Activated T-cell treated with anti-CD3 and anti-CD28 coated beads, Interleukin-2, amount 50 U/mL, for 24 hours (primary cell): ENCODE data around the gene PIGP.

Experiments
- DNase-seq: peaks from one replicate; pipeline ENCODE4 v3.0.0-alpha.2; 2020
- H3K27ac Mint-ChIP-seq: 2 replicates; pipeline ENCODE4 v1.8.0; 2020; ENCODE audit warnings: mild to moderate bottlenecking, mixed read lengths
- H3K27me3 Mint-ChIP-seq: 2 replicates; pipeline ENCODE4 v1.8.0; 2020; ENCODE audit warnings: mixed read lengths
- H3K36me3 Mint-ChIP-seq: 2 replicates; pipeline ENCODE4 v1.8.0; 2020; ENCODE audit warnings: low read depth, mixed read lengths
- H3K4me1 Mint-ChIP-seq: 2 replicates; pipeline ENCODE4 v1.8.0; 2020; ENCODE audit warnings: low read depth, mixed read lengths
- H3K4me3 Mint-ChIP-seq: 2 replicates; pipeline ENCODE4 v1.8.0; 2020; ENCODE audit warnings: mild to moderate bottlenecking, moderate library complexity, mixed read lengths
- H3K9me3 Mint-ChIP-seq: 2 replicates; pipeline ENCODE4 v1.8.0; 2020; ENCODE audit warnings: mixed read lengths

The PIGP gene

DNA sequence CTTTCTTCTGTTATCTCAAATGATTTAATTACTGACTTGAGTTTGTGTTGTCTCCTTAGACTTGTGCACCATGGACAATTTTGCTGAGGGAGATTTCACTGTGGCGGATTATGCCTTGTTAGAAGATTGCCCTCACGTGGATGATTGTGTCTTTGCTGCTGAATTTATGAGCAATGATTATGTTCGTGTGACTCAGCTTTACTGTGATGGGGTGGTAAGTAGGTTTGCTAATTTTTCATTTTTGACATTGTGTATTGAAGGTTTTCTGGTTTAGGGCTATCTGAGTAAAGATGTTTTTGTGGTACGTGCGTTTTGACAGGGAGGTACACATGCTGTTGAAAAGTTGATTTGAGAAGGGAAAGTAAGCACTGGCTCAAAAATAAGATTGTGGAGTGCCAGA, 14.3 kb upstream of the PIGP start:
- no peaks in the 10 kb centered on the region for H3K9me3 Mint-ChIP-seq
- no peak for DNase-seq
- no peak overlapping the region for H3K27ac Mint-ChIP-seq
- peaks cover 23% of the 10 kb centered on the region for H3K4me1 Mint-ChIP-seq
- H3K36me3 Mint-ChIP-seq: peaks cover 27% of the 10 kb centered on the region
- H3K27me3 Mint-ChIP-seq: no peaks in the 10 kb centered on the region
- H3K4me3 Mint-ChIP-seq: no peak overlapping the region

DNA sequence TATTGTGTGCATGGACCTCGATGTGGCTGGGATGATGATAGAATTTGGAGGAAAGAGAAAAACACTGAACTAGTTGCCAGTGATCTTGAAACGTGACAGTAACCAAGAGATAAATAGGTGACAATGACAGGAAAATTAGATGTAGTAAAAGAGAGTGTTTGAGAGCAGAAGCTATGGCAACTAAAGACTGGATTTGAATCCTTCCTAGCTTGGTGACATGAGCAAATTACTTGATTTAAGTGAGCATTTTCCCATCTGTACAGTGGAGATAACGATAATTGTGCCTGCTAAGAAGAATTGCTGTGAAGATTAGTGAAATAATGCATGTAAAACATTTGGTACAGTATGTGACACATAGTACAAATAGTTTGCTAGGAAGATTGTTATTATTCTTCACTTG, 12.9 kb upstream of the PIGP start:
- DNase-seq: no peak
- H3K27ac Mint-ChIP-seq: no peak overlapping the region
- peaks cover 20% of the 10 kb centered on the region for H3K36me3 Mint-ChIP-seq
- H3K9me3 Mint-ChIP-seq: no peaks in the 10 kb centered on the region
- H3K27me3 Mint-ChIP-seq: no peaks in the 10 kb centered on the region
- H3K4me1 Mint-ChIP-seq: peaks cover 25% of the 10 kb centered on the region
- H3K4me3 Mint-ChIP-seq: no peak overlapping the region

DNA sequence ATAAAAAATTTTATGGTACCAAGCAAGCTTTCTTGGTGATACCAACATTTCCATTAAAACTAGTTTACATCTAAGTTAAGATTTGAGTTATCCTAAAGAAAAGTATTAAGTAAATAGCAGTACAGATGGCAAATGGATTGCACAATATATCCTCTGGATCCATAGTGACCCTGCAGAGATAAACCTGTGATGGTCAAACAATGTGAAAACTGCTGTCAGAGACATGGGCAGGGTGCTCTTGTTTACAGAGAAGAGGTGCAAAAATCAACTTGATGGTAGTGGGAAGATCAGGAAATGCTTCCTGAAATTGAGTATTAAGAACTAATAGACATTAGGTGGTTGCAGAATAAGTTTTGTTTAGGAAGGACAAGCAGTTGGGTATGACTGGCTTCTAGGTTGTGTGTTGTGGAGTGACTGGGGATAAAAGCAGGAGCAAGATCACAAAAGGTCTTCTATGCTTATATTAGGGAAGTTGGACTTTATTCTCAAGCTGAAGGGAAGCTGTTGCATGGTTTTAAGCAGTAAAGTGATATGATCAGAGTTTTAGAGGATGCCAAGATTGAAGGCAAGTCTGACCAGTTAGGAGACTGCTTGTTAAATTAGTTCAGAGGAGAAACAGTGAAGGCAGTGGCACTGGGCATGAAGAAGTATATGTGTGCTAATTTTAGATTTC, 10.1 kb upstream of the PIGP start:
- no peak for DNase-seq
- H3K36me3 Mint-ChIP-seq: peaks cover 9% of the 10 kb centered on the region
- no peak overlapping the region for H3K4me3 Mint-ChIP-seq
- H3K27me3 Mint-ChIP-seq: no peaks in the 10 kb centered on the region
- peaks cover 3% of the 10 kb centered on the region for H3K9me3 Mint-ChIP-seq
- no peak overlapping the region for H3K27ac Mint-ChIP-seq
- H3K4me1 Mint-ChIP-seq: peaks cover 34% of the 10 kb centered on the region

DNA sequence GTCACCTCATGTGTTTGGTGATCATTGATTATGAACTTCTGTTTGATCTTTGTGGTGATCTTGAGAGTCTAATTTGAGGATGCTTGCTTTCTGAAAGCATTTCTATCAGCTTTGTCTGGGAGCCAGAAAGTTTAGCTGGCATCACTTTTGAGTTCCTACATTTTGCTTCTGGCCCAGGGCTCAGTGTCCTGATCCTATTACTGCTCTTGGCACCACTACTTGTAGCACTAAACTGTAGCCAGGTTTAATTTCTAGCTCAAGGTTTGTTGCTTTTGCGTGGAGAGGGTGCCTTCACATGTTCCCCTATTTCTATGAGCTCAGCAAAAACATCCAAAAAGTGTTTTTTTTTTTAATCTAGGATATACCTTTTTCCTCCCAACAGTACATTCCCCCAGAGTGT, 9.5 kb upstream of the PIGP start:
- peaks cover 9% of the 10 kb centered on the region for H3K36me3 Mint-ChIP-seq
- peaks cover 3% of the 10 kb centered on the region for H3K9me3 Mint-ChIP-seq
- H3K4me3 Mint-ChIP-seq: no peak overlapping the region
- no peak for DNase-seq
- H3K27me3 Mint-ChIP-seq: no peaks in the 10 kb centered on the region
- H3K27ac Mint-ChIP-seq: no peak overlapping the region
- peaks cover 40% of the 10 kb centered on the region for H3K4me1 Mint-ChIP-seq

DNA sequence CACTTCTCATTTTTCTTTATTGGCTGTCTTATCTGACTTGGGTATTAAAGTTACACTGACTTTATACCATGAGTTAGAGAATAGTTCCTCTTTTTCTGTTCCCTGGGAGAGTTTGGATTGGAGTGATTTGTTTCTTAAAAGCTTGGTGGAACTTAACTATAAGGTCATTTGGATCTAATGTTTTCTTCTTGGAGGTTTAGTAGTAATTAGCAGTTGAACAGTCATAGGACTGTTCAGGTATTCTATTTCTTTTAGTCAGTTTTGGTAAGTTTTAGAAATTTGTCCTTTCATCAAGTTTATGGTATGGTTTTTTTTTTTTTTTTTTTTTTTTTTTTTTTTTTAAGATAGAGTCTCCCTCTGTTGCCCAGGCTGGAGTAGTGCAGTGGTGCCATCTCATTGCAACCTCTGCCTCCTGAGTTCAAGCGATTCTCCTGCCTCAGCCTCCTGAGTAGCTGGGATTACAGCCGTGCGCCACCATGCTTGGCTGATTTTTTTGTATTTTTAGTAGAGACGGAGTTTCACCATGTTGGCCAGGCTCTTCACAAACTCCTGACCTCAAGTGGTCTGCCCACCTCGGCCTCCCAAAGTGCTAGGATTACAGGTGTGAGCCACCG, 6.4 kb upstream of the PIGP start:
- Mint-ChIP-seq H3K4me3 (no peak overlapping the region), H3K36me3 (peaks cover 12% of the 10 kb centered on the region), H3K27me3 (no peaks in the 10 kb centered on the region), H3K9me3 (peaks cover 3% of the 10 kb centered on the region), H3K4me1 (peaks cover 58% of the 10 kb centered on the region), H3K27ac (no peak overlapping the region)
- no peak for DNase-seq

DNA sequence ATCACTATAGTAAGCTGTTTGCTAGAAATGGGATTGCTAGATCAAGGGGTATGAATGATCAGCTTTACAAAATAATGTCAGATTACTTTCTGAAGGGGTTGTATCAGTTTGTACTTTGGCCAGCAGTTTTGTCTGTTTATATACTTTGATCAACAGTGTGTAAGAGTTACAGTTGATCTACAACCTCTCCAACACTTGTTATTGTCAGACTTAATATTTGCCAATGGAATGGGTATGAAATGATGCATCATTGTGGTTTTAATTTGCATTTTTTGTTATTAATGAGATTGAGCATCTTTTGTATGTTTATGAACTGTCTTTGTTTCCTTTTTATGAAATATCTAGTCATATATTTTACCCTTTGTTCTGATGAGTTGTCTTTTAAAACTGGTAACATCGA, 4.5 kb upstream of the PIGP start:
- Mint-ChIP-seq H3K27me3 (no peaks in the 10 kb centered on the region), H3K4me1 (peaks cover 50% of the 10 kb centered on the region), H3K4me3 (no peak overlapping the region), H3K36me3 (peaks cover 19% of the 10 kb centered on the region), H3K27ac (no peak overlapping the region), H3K9me3 (peaks cover 3% of the 10 kb centered on the region)
- no peak for DNase-seq

DNA sequence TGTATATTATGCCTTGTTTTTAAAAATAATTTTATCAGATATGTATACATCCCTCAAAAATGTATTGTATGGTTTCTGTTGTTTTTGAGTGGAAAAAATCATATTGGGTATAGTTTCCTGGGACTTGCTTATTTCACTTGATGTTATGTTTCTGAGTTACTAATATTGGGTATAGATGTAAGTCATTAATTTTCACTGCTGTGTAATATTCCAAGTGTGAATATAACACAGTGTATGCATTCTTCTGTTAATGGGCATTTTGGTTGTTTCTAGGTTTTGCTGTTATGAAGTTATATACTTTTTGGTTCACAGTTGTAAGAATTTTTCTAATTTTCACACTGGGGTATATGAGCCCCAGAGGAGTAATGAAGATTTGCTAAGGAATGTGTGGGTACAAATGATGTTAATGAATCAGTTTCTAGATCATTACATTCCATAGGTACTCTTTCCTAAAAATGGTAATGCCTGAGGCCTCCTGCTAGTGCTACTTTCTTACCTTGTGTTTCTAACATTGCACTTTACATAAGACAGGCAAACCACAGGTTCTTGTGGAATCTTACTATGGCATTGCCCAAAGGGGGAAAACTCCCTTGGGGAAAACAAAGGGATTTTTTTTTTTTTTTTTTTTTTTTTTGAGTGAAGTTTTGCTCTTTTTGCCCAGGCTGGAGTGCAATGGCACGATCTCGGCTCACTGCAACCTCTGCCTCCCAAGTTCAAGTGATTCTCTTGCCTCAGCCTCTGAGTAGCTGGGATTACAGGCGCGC, 3.4 kb upstream of the PIGP start:
- peaks cover 3% of the 10 kb centered on the region for H3K9me3 Mint-ChIP-seq
- peaks cover 55% of the 10 kb centered on the region for H3K4me1 Mint-ChIP-seq
- DNase-seq: no peak
- no peaks in the 10 kb centered on the region for H3K27me3 Mint-ChIP-seq
- no peak overlapping the region for H3K4me3 Mint-ChIP-seq
- peaks cover 23% of the 10 kb centered on the region for H3K36me3 Mint-ChIP-seq
- no peak overlapping the region for H3K27ac Mint-ChIP-seq

DNA sequence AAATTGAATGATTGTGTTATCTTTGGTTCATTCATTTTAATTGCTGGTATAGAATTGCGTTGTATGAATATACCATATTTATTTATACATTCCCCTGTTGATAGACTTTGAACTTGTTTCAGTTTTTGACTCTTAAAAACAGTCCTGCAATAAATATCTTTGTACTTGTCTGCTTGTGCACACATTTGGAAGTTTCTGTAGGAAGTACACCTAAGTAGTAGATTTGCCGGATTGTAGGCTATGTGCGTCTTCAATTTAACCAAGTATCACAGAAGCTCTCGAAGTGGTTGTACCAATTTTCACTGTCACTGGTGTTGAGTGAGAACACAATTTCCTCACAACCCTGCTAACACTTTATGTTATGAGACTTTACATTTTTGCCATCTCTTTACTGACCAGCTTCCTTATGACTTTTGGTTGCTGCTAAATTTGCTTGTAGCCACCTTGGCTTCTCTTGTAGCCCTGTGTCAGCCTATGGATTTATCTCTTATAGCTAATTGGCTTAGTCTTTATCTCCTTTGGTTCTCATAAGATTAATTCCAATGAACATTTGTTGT, 2.4 kb upstream of the PIGP start:
- H3K4me1 Mint-ChIP-seq: peaks cover 59% of the 10 kb centered on the region
- no peak for DNase-seq
- H3K36me3 Mint-ChIP-seq: peaks cover 26% of the 10 kb centered on the region
- peaks cover 3% of the 10 kb centered on the region for H3K9me3 Mint-ChIP-seq
- peak overlapping the region; percentile 4 for H3K27ac Mint-ChIP-seq
- no peaks in the 10 kb centered on the region for H3K27me3 Mint-ChIP-seq
- peak overlapping the region; percentile 87 for H3K4me3 Mint-ChIP-seq

DNA sequence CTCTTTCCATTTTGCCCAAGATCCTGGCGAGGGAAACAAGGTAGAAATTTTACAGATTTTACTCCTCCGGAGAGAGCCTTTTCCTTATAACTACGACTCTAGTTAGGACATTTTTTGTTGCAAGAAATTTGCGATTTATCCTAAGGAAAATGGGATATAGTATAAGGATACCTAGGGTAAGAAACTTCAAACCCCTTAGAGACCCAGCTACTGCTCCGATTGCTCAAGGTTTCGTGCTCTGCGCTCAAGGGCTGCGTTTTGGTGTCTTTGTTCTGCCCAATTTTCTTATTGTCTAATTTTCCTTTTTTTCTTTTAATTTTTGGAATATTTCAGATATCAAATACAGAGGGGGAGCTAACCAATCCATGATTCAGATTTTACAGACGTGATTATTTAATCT, 1.7 kb upstream of the PIGP start:
- H3K9me3 Mint-ChIP-seq: peaks cover 3% of the 10 kb centered on the region
- no peaks in the 10 kb centered on the region for H3K27me3 Mint-ChIP-seq
- peak overlapping the region; percentile 95 for H3K27ac Mint-ChIP-seq
- H3K36me3 Mint-ChIP-seq: peaks cover 30% of the 10 kb centered on the region
- no peak for DNase-seq
- peak overlapping the region; percentile 87 for H3K4me3 Mint-ChIP-seq
- peaks cover 59% of the 10 kb centered on the region for H3K4me1 Mint-ChIP-seq

DNA sequence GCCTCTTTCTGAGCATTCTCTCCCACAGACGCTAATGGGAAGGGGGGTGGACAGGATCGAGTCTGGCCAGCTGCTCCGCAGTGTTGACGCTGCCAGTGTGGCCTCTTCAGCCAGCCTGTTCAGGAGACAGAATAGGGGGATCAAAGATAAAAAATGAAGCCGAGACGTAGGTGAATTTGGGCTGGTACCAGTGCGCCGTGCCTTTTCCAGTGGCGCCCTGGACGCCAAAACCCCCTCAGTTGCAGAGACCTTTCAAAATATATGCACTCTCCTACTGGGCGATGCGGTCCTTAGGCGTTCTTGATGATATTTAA, 1.3 kb upstream of the PIGP start:
- DNase-seq: no peak
- H3K27ac Mint-ChIP-seq: peak overlapping the region; percentile 95

DNA sequence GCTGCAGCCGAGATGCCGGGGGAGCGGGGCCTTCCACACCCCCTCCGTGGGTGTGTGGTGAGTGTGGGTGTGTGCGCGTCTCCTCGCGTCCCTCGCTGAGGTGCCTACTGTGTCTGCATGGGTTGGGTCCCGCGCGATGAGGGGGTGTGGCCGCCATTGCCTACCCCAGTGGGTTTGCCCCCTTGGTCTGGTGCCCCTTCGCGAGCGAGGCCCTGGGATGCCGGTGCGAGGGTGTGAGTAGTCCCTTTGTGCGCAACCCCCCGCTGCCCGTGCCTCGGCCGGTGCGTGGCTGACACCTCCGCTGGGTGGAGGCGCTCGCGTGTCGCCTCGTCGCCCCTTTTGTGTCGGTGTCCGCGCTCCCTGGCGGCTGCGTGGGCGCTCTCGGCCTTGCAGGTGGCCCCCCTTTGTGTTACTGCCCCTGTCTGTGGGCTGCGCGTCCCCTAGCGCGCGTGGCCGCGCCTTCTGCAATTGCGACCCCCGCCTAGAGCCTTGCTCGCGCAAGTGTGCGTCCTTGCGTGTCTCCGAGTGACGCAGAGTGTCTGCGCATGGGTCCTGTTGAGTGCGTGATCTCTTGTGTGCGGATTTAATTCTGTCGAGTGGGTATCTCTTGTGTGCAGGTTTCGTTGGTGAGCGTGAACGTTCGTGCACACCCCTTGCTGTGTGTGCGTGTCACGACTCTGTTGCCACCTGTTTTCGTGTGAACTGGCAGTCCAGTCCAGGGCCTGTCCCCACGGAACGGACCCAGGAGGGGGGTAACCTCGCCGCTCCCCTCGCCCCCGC, 736 bp upstream of the PIGP start:
- Mint-ChIP-seq H3K4me1 (peaks cover 54% of the 10 kb centered on the region), H3K36me3 (peaks cover 34% of the 10 kb centered on the region), H3K27ac (peak overlapping the region; percentile 95), H3K27me3 (no peaks in the 10 kb centered on the region), H3K4me3 (peak overlapping the region; percentile 87), H3K9me3 (no peaks in the 10 kb centered on the region)
- DNase-seq: peak; percentile 80

More for the DNA sequence above, 1.3 kb upstream of the PIGP start:
- no peaks in the 10 kb centered on the region for H3K27me3 Mint-ChIP-seq
- peaks cover 58% of the 10 kb centered on the region for H3K4me1 Mint-ChIP-seq
- H3K36me3 Mint-ChIP-seq: peaks cover 30% of the 10 kb centered on the region
- peaks cover 2% of the 10 kb centered on the region for H3K9me3 Mint-ChIP-seq
- peak overlapping the region; percentile 87 for H3K4me3 Mint-ChIP-seq

DNA sequence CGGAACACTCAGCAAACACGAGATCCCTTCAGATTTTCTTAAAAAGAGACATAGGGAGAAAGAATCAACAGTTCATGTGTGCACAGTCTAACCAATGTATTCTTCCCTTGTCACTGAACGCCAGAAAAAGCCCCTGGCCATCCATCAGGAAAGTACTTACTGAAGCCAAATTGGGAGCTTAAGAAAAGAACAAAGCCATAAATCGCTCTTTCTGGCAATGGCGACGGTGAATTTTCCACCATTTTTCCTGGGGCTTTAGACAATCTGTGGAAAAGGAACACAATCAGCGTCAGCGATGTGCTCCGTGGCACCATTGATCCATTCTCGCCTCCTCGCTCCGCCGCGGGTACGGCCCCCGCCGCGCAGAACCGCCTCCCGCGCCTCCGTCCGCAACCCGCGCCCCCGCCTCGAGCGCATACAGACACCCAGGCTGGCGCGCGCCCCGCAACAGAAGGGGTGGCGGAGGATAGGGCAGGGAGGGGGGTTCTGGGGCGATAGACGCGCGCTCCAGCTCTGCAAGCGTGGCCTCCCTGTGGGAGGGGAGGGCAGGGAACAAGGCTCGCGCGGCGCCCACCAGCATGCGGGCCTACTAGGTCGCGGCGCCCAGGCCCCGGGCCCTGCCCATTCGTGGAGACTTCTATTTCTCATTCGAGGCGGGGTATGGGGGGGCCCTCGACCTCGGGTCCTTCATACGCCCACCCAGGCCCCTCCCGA, 440 bp downstream of the PIGP start:
- peaks cover 43% of the 10 kb centered on the region for H3K36me3 Mint-ChIP-seq
- DNase-seq: no peak
- H3K9me3 Mint-ChIP-seq: no peaks in the 10 kb centered on the region
- H3K4me3 Mint-ChIP-seq: peak overlapping the region; percentile 78
- H3K4me1 Mint-ChIP-seq: peaks cover 46% of the 10 kb centered on the region
- peak overlapping the region; percentile 88 for H3K27ac Mint-ChIP-seq
- no peaks in the 10 kb centered on the region for H3K27me3 Mint-ChIP-seq

DNA sequence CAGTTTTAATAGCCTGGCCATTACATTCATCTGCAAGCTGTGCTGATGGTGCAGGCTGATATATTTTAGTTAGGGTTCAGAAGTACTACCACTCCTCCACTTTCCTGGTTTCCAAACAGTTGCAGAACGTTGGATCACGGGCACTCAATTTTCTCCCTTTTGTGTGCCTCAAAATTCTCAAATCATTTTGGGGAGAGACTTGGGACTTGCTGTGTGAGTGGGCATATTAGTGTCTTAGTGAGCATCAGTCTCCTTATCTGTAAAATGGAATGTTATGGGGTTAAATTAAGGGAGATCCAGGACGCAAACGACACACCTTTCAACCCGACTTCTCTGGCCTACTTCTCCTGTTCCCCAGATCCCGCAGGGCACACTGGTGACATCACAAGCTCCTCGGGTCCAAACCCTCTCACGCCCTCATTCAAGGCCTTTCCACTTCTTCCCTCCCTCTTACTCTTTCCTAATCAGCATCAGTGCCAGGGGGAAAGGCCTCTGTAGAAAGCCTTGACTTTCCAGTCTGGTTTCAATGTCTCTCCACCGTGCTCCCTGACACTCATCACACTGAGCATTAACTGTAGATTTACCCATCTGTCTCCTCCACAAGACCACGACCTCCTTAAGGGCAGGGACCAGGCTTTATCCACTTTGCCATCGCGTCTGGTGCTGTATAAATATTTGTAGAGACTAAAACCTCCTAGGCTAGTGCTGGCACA, 1.2 kb downstream of the PIGP start:
- H3K4me3 Mint-ChIP-seq: peak overlapping the region; percentile 78
- peak overlapping the region; percentile 88 for H3K27ac Mint-ChIP-seq
- peaks cover 41% of the 10 kb centered on the region for H3K4me1 Mint-ChIP-seq
- H3K9me3 Mint-ChIP-seq: no peaks in the 10 kb centered on the region
- peak; percentile 48 for DNase-seq
- H3K36me3 Mint-ChIP-seq: peaks cover 47% of the 10 kb centered on the region
- H3K27me3 Mint-ChIP-seq: no peaks in the 10 kb centered on the region
